Neural cell (in vitro differentiated cells): ENCODE data around the gene MED15. TPM values are rescaled to one million over a fixed set of nuclear protein-coding genes. Genes with fewer than 3 reads are reported as not detected.

Experiments used
- H2AFZ ChIP-seq: fragments of 200-600, 300-800 bp; sonication (generic), shearing (Covaris generic); 2 replicates; pipeline ENCODE4 v1.6.0; 2014; ENCODE audit warnings: low read depth, mild to moderate bottlenecking, antibody characterized with exemption, low read length, moderate library complexity
- H3F3A ChIP-seq: fragments of 200-600 bp; shearing (Covaris generic); 2 replicates; pipeline ENCODE4 v1.6.1; 2016; ENCODE audit warnings: mild to moderate bottlenecking, moderate library complexity, mixed read lengths, antibody characterized with exemption, low read length; ENCODE audit not compliant: insufficient read depth, poor library complexity, severe bottlenecking
- H3K27ac ChIP-seq: fragments of 200-600, 300-800 bp; sonication (generic), shearing (Covaris generic); 2 replicates; pipeline ENCODE4 v1.5.1; 2014; ENCODE audit warnings: mild to moderate bottlenecking, low read length, moderate library complexity
- H3K27me3 ChIP-seq: fragments of 300-800, 200-600 bp; sonication (generic), shearing (Covaris generic); 2 replicates; pipeline ENCODE4 v1.6.0; 2014; ENCODE audit warnings: mild to moderate bottlenecking, low read depth, low read length, moderate library complexity; ENCODE audit not compliant: insufficient read depth
- H3K36me3 ChIP-seq: fragments of 300-800, 200-600 bp; sonication (generic), shearing (Covaris generic); 2 replicates; pipeline ENCODE4 v1.5.1; 2014; ENCODE audit warnings: mild to moderate bottlenecking, antibody characterized with exemption, low read length, moderate library complexity; ENCODE audit not compliant: insufficient read depth
- H3K4me2 ChIP-seq: fragments of 300-800, 200-600 bp; sonication (generic), shearing (Covaris generic); 2 replicates; pipeline ENCODE4 v1.6.0; 2014; ENCODE audit warnings: mild to moderate bottlenecking, low read length
- H3K4me3 ChIP-seq: fragments of 300-800, 200-600 bp; sonication (generic), shearing (Covaris generic); 2 replicates; pipeline ENCODE4 v1.5.1; 2014; ENCODE audit warnings: mild to moderate bottlenecking, low read length, moderate library complexity
- H3K79me2 ChIP-seq: fragments of 200-600 bp; shearing (Covaris generic); replicated peaks from 2 replicates; pipeline ENCODE4 v1.6.0; 2014; ENCODE audit warnings: mild to moderate bottlenecking, low read length, moderate library complexity; ENCODE audit not compliant: insufficient read depth
- H3K9ac ChIP-seq: fragments of 300-800, 200-600 bp; sonication (generic), shearing (Covaris generic); 2 replicates; pipeline ENCODE4 v1.6.1; 2016; ENCODE audit warnings: mild to moderate bottlenecking, low read length, mixed read lengths
- H3K9me2 ChIP-seq: fragments of 200-600 bp; shearing (Covaris generic); 2 replicates; pipeline ENCODE4 v1.6.1; 2016; ENCODE audit warnings: mild to moderate bottlenecking, low read length, mixed read lengths; ENCODE audit not compliant: insufficient read depth
- H3K9me3 ChIP-seq: fragments of 200-600, 300-800 bp; sonication (generic), shearing (Covaris generic); 2 replicates; pipeline ENCODE4 v1.6.1; 2016; ENCODE audit warnings: mild to moderate bottlenecking, mixed run types, low read length, moderate library complexity, mixed read lengths
- H4K20me1 ChIP-seq: fragments of 200-600 bp; shearing (Covaris generic); 2 replicates; pipeline ENCODE4 v1.6.1; 2016; ENCODE audit warnings: mild to moderate bottlenecking, mixed run types; ENCODE audit not compliant: insufficient read depth
- EP300 ChIP-seq: fragments of 450-650 bp; conservative IDR thresholded peaks from 2 replicates; pipeline ENCODE4 v1.6.1; 2014; ENCODE audit warnings: antibody characterized with exemption, mild to moderate bottlenecking, moderate library complexity; ENCODE audit not compliant: poor library complexity, severe bottlenecking
- EZH2 ChIP-seq: fragments of 200-600, 300-800 bp; shearing (Covaris generic), sonication (generic); IDR thresholded peaks from 2 replicates; pipeline ENCODE4 v1.6.1; 2014; ENCODE audit warnings: antibody characterized with exemption, low read length, borderline replicate concordance, mild to moderate bottlenecking; ENCODE audit not compliant: insufficient read depth, poor library complexity, severe bottlenecking
- MXI1 ChIP-seq: fragments of 450-650 bp; conservative IDR thresholded peaks from 2 replicates; pipeline ENCODE4 v1.6.1; 2014; ENCODE audit warnings: antibody characterized with exemption, mild to moderate bottlenecking; ENCODE audit not compliant: poor library complexity, severe bottlenecking
- POLR2AphosphoS5 ChIP-seq: IDR thresholded peaks from 2 replicates; pipeline ENCODE4 v1.6.1; 2012
- RAD21 ChIP-seq: fragments of 450-650 bp; conservative IDR thresholded peaks from 2 replicates; pipeline ENCODE4 v1.6.1; 2014; ENCODE audit warnings: antibody characterized with exemption, mild to moderate bottlenecking, moderate library complexity
- SMC3 ChIP-seq: fragments of 450-650 bp; conservative IDR thresholded peaks from 2 replicates; pipeline ENCODE4 v1.6.1; 2014; ENCODE audit warnings: antibody characterized with exemption, mild to moderate bottlenecking, moderate library complexity; ENCODE audit not compliant: poor library complexity
- TAF1 ChIP-seq: IDR thresholded peaks from 2 replicates; pipeline ENCODE4 v1.6.1; 2012; ENCODE audit warnings: low read depth
- polyA plus RNA-seq: library from polyadenylated mRNA; depleted of rRNA; stranded (reverse); fragments of >200 nt; gene quantifications from 2 replicates; pipeline ENCODE4 v1.2.3, GENCODE V29; 2014
- TF ChIP-seq, protein P1 (sequence below): IDR thresholded peaks from 2 replicates; pipeline ENCODE4 v1.6.1; 2012; ENCODE audit warnings: borderline replicate concordance
- TF ChIP-seq, protein P2 (sequence below): fragments of 450-650 bp; IDR thresholded peaks from 2 replicates; pipeline ENCODE4 v1.5.1; 2014; ENCODE audit warnings: antibody characterized with exemption, mild to moderate bottlenecking, moderate library complexity; ENCODE audit not compliant: poor library complexity, severe bottlenecking

The MED15 gene
- polyA plus RNA-seq, 1 donor from 2014 or later, result 13.2 TPM

DNA sequence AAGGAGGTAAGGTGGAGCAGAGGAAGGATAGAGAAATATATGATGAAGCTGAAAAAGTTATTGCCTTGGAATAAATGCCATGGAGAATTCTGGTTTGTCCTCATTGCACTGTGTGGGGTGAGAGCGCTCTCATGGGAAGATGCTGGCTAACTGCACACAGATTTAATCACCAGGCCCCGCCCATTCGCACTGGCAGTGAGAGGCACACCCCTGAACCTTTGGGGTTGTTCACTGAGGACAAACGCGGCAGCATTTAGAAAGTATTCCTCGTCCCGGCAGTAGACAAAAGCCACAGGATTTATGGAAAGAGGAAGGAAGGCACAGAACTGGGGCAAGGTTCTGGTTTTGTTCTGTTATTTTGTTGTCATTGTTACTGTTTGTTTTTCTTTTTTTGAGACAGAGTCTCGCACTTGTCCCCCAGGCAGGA, 70.2 kb downstream of the MED15 start:
- Histone ChIP-seq H4K20me1 (no peaks in the 10 kb centered on the region), H3F3A (no peaks in the 10 kb centered on the region), H3K4me2 (no peak overlapping the region), H2AFZ (no peak overlapping the region), H3K9ac (no peak overlapping the region), H3K27me3 (no peaks in the 10 kb centered on the region), H3K9me2 (no peaks in the 10 kb centered on the region), H3K4me3 (no peak overlapping the region), H3K36me3 (peaks cover 7% of the 10 kb centered on the region), H3K79me2 (no peaks in the 10 kb centered on the region), H3K9me3 (no peaks in the 10 kb centered on the region), H3K27ac (no peak overlapping the region)
- TF ChIP-seq EP300 (no peak), EZH2 (no peak), POLR2AphosphoS5 (no peak), MXI1 (no peak), TAF1 (no peak), SMC3 (no peak), RAD21 (no peak)
- TF ChIP-seq, protein P1, sequence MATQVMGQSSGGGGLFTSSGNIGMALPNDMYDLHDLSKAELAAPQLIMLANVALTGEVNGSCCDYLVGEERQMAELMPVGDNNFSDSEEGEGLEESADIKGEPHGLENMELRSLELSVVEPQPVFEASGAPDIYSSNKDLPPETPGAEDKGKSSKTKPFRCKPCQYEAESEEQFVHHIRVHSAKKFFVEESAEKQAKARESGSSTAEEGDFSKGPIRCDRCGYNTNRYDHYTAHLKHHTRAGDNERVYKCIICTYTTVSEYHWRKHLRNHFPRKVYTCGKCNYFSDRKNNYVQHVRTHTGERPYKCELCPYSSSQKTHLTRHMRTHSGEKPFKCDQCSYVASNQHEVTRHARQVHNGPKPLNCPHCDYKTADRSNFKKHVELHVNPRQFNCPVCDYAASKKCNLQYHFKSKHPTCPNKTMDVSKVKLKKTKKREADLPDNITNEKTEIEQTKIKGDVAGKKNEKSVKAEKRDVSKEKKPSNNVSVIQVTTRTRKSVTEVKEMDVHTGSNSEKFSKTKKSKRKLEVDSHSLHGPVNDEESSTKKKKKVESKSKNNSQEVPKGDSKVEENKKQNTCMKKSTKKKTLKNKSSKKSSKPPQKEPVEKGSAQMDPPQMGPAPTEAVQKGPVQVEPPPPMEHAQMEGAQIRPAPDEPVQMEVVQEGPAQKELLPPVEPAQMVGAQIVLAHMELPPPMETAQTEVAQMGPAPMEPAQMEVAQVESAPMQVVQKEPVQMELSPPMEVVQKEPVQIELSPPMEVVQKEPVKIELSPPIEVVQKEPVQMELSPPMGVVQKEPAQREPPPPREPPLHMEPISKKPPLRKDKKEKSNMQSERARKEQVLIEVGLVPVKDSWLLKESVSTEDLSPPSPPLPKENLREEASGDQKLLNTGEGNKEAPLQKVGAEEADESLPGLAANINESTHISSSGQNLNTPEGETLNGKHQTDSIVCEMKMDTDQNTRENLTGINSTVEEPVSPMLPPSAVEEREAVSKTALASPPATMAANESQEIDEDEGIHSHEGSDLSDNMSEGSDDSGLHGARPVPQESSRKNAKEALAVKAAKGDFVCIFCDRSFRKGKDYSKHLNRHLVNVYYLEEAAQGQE, result no peak

DNA sequence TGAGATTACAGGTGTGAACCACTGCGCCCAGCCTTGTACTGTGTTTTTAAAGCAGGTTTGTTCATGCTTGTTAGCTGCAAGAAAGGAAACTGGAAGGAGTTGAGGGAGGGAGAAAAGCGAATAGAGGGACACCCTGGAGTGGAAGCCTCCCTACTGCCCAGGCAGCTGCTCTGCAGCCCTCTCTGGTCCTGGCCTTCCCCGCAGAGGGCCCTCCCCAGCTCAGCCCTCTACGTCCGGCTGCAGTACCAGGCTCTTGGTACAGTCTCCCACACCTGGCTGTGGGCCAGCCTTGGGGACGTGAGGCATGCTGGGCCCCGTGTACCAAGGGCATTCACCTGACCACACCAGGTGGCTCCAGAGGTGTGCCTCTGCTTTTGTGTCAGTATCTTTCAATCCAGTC, 70.8 kb downstream of the MED15 start:
- no peaks in the 10 kb centered on the region for H3K9me2 ChIP-seq
- H3K9me3 ChIP-seq, result no peaks in the 10 kb centered on the region
- peaks cover 7% of the 10 kb centered on the region for H3K36me3 ChIP-seq
- H3K27me3 ChIP-seq, result no peaks in the 10 kb centered on the region
- no peak overlapping the region for H3K4me3 ChIP-seq
- H4K20me1 ChIP-seq, result no peaks in the 10 kb centered on the region
- no peaks in the 10 kb centered on the region for H3K79me2 ChIP-seq
- no peak overlapping the region for H3K27ac ChIP-seq
- no peak for TF ChIP-seq EP300
- no peak for TF ChIP-seq TAF1
- no peak for TF ChIP-seq EZH2
- no peak for TF ChIP-seq RAD21
- no peak for TF ChIP-seq MXI1
- TF ChIP-seq, protein P2, sequence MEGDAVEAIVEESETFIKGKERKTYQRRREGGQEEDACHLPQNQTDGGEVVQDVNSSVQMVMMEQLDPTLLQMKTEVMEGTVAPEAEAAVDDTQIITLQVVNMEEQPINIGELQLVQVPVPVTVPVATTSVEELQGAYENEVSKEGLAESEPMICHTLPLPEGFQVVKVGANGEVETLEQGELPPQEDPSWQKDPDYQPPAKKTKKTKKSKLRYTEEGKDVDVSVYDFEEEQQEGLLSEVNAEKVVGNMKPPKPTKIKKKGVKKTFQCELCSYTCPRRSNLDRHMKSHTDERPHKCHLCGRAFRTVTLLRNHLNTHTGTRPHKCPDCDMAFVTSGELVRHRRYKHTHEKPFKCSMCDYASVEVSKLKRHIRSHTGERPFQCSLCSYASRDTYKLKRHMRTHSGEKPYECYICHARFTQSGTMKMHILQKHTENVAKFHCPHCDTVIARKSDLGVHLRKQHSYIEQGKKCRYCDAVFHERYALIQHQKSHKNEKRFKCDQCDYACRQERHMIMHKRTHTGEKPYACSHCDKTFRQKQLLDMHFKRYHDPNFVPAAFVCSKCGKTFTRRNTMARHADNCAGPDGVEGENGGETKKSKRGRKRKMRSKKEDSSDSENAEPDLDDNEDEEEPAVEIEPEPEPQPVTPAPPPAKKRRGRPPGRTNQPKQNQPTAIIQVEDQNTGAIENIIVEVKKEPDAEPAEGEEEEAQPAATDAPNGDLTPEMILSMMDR, result no peak
- TF ChIP-seq POLR2AphosphoS5, result no peak
- TF ChIP-seq, protein P1, result no peak
- TF ChIP-seq SMC3, result no peak
- no peak overlapping the region for H2AFZ ChIP-seq
- H3F3A ChIP-seq, result no peaks in the 10 kb centered on the region
- no peak overlapping the region for H3K9ac ChIP-seq
- no peak overlapping the region for H3K4me2 ChIP-seq
